DOHH2 (cell line): ENCODE results near the gene NOL9.

ENCODE experiments used
- H3F3A ChIP-seq: fragments of 200-600 bp; sonication (generic), shearing (Covaris generic); 2 replicates; pipeline ENCODE4 v1.6.0; 2016; ENCODE audit warnings: antibody characterized with exemption, mild to moderate bottlenecking; ENCODE audit not compliant: control insufficient read depth, insufficient read depth
- H3K27ac ChIP-seq: fragments of 200-600 bp; sonication (generic); 2 replicates; pipeline ENCODE4 v1.5.1; 2014; ENCODE audit warnings: low read depth, mild to moderate bottlenecking, low read length, moderate library complexity
- H3K27me3 ChIP-seq: fragments of 200-600 bp; sonication (generic); 2 replicates; pipeline ENCODE4 v1.6.1; 2014; ENCODE audit warnings: mild to moderate bottlenecking, low read length, mixed read lengths; ENCODE audit not compliant: control insufficient read depth
- H3K36me3 ChIP-seq: fragments of 200-600 bp; sonication (generic); 2 replicates; pipeline ENCODE4 v1.6.1; 2014; ENCODE audit warnings: mild to moderate bottlenecking, low read length, moderate library complexity, mixed read lengths; ENCODE audit not compliant: control insufficient read depth
- H3K4me1 ChIP-seq: fragments of 200-600 bp; sonication (generic); 2 replicates; pipeline ENCODE4 v1.6.1; 2014; ENCODE audit warnings: mild to moderate bottlenecking, low read length, mixed read lengths; ENCODE audit not compliant: control insufficient read depth
- H3K4me2 ChIP-seq: fragments of 200-600 bp; sonication (generic); 2 replicates; pipeline ENCODE4 v1.6.0; 2014; ENCODE audit warnings: mild to moderate bottlenecking, low read length, moderate library complexity
- H3K4me3 ChIP-seq: fragments of 200-600 bp; sonication (generic); 2 replicates; pipeline ENCODE4 v1.5.1; 2014; ENCODE audit warnings: mild to moderate bottlenecking, low read length, mixed read lengths
- H3K79me2 ChIP-seq: fragments of 200-600 bp; sonication (generic); 2 replicates; pipeline ENCODE4 v1.6.1; 2014; ENCODE audit warnings: mild to moderate bottlenecking, low read length, mixed read lengths; ENCODE audit not compliant: control insufficient read depth
- H3K9me2 ChIP-seq: fragments of 200-600 bp; sonication (generic); replicated peaks from 2 replicates; pipeline ENCODE4 v1.6.1; 2014; ENCODE audit warnings: mild to moderate bottlenecking, low read length, mixed read lengths; ENCODE audit not compliant: control insufficient read depth
- H3K9me3 ChIP-seq: fragments of 200-600 bp; sonication (generic); 2 replicates; pipeline ENCODE4 v1.6.1; 2014; ENCODE audit warnings: antibody characterized with exemption, low read length, mixed read lengths; ENCODE audit not compliant: control insufficient read depth, insufficient read depth
- H4K20me1 ChIP-seq: fragments of 200-600 bp; sonication (generic); 2 replicates; pipeline ENCODE4 v1.6.0; 2014; ENCODE audit warnings: low read depth, mild to moderate bottlenecking, antibody characterized with exemption, low read length, moderate library complexity; ENCODE audit not compliant: control insufficient read depth, insufficient read depth
- EZH2phosphoT487 ChIP-seq: fragments of 200-600 bp; sonication (generic); IDR thresholded peaks from 2 replicates; pipeline ENCODE4 v1.6.1; 2017; ENCODE audit warnings: borderline replicate concordance, mild to moderate bottlenecking, antibody characterized with exemption, low read length, moderate library complexity, mixed read lengths
- TF ChIP-seq, protein P1 (sequence below): fragments of 200-600 bp; sonication (generic); IDR thresholded peaks from one replicate; pipeline ENCODE4 v1.5.1; 2014; ENCODE audit warnings: antibody characterized with exemption, mild to moderate bottlenecking, low read depth, low read length; ENCODE audit not compliant: poor library complexity, severe bottlenecking

Gene NOL9

GRCh38 chr1:6510493-6510892 is 43.8 kb downstream of the NOL9 start:
- Histone ChIP-seq H3K4me2 (no peak overlapping the region), H3K4me1 (no peaks in the 10 kb centered on the region), H3K36me3 (no peaks in the 10 kb centered on the region), H3K9me3 (no peaks in the 10 kb centered on the region), H3K9me2 (no peaks in the 10 kb centered on the region), H4K20me1 (no peaks in the 10 kb centered on the region), H3K27me3 (no peaks in the 10 kb centered on the region), H3F3A (no peaks in the 10 kb centered on the region), H3K27ac (no peak overlapping the region), H3K4me3 (no peak overlapping the region), H3K79me2 (no peaks in the 10 kb centered on the region)
- no peak for TF ChIP-seq EZH2phosphoT487
- TF ChIP-seq, protein P1, sequence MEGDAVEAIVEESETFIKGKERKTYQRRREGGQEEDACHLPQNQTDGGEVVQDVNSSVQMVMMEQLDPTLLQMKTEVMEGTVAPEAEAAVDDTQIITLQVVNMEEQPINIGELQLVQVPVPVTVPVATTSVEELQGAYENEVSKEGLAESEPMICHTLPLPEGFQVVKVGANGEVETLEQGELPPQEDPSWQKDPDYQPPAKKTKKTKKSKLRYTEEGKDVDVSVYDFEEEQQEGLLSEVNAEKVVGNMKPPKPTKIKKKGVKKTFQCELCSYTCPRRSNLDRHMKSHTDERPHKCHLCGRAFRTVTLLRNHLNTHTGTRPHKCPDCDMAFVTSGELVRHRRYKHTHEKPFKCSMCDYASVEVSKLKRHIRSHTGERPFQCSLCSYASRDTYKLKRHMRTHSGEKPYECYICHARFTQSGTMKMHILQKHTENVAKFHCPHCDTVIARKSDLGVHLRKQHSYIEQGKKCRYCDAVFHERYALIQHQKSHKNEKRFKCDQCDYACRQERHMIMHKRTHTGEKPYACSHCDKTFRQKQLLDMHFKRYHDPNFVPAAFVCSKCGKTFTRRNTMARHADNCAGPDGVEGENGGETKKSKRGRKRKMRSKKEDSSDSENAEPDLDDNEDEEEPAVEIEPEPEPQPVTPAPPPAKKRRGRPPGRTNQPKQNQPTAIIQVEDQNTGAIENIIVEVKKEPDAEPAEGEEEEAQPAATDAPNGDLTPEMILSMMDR, result no peak

- H3F3A ChIP-seq, result no peaks in the 10 kb centered on the region
- no peaks in the 10 kb centered on the region for H4K20me1 ChIP-seq
- H3K79me2 ChIP-seq, result no peaks in the 10 kb centered on the region
- H3K9me3 ChIP-seq, result no peaks in the 10 kb centered on the region
- H3K27ac ChIP-seq, result no peak overlapping the region
- TF ChIP-seq EZH2phosphoT487, result no peak
- TF ChIP-seq, protein P1, result no peak
- no peaks in the 10 kb centered on the region for H3K27me3 ChIP-seq
- no peaks in the 10 kb centered on the region for H3K4me1 ChIP-seq
- H3K36me3 ChIP-seq, result no peaks in the 10 kb centered on the region
- no peak overlapping the region for H3K4me3 ChIP-seq
- H3K4me2 ChIP-seq, result no peak overlapping the region
- no peaks in the 10 kb centered on the region for H3K9me2 ChIP-seq
These were observed 44.4 kb downstream of the NOL9 start for GRCh38 chr1:6509919-6510291.

DNA sequence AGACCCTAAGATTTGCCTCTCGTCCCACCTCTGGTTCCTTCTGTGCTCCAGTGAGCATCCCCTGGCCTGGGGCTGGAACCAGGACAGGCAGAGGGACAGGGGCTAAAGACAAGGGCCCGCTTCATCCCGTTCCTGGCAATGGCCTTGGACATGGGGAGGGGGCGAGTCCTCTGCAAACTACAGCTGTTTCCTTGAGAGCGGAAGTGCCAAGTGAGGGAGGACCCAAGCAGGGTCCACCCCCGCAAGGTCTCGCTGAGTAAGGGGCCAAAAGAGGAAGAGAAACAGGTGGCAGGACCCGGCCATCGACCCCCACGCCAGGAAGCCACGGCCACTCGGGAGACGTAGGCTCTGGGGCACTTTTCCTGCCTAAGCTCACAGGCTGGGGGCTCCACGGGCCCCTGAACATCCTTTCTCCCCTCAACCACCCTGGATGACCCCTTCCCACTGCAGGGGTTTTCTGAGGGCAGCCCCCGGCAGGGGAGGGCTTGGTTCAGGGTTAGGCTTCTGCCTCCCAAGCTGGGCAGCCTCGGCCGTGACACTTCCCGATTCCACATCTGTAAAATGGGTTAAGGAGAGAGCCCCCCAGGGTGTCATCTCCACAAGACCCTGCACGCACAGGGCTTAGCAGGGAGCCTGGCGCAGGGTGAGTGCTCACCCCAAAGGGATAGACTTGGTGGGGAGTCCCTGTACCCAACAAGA is 44.9 kb downstream of the NOL9 start:
- Histone ChIP-seq H3K27me3 (no peaks in the 10 kb centered on the region), H3K4me1 (no peaks in the 10 kb centered on the region), H3K9me2 (no peaks in the 10 kb centered on the region), H3F3A (no peaks in the 10 kb centered on the region), H3K79me2 (no peaks in the 10 kb centered on the region), H4K20me1 (no peaks in the 10 kb centered on the region), H3K4me2 (no peak overlapping the region), H3K36me3 (no peaks in the 10 kb centered on the region), H3K4me3 (no peak overlapping the region), H3K9me3 (no peaks in the 10 kb centered on the region), H3K27ac (no peak overlapping the region)
- TF ChIP-seq, protein P1, result no peak
- TF ChIP-seq EZH2phosphoT487, result no peak
